ENCODE results near the gene CCDC92B.

Gene CCDC92B

GRCh38 chr17:2722611-2723010, 26.8 kb downstream of the CCDC92B start:
- TF ChIP-seq CTCF (IDR thresholded peaks at IDR 0.05; ENCODE audit: low read length, missing control alignments) = no peak
- no peak overlapping the region for H3K4me3 ChIP-seq (replicated peaks; ENCODE audit: low read depth, low read length)
- no peak for DNase-seq (ENCODE audit: low read depth)

- no peak for DNase-seq (ENCODE audit: low read depth)
- no peak for TF ChIP-seq CTCF (IDR thresholded peaks at IDR 0.05; ENCODE audit: low read length, missing control alignments)
- no peak overlapping the region for H3K4me3 ChIP-seq (replicated peaks; ENCODE audit: low read depth, low read length)
These were observed 27.8 kb downstream of the CCDC92B start for GRCh38 chr17:2721603-2722002.

GRCh38 chr17:2719861-2720260, 29.6 kb downstream of the CCDC92B start:
- DNase-seq (ENCODE audit: low read depth) = no peak
- TF ChIP-seq CTCF (IDR thresholded peaks at IDR 0.05; ENCODE audit: low read length, missing control alignments) = no peak
- no peak overlapping the region for H3K4me3 ChIP-seq (replicated peaks; ENCODE audit: low read depth, low read length)

- no peak for TF ChIP-seq CTCF (IDR thresholded peaks at IDR 0.05; ENCODE audit: low read length, missing control alignments)
- no peak overlapping the region for H3K4me3 ChIP-seq (replicated peaks; ENCODE audit: low read depth, low read length)
- no peak for DNase-seq (ENCODE audit: low read depth)
These were observed 31.1 kb downstream of the CCDC92B start for GRCh38 chr17:2718150-2718938.

- TF ChIP-seq CTCF (IDR thresholded peaks at IDR 0.05; ENCODE audit: low read length, missing control alignments) = no peak
- DNase-seq (ENCODE audit: low read depth) = no peak
- H3K4me3 ChIP-seq (replicated peaks; ENCODE audit: low read depth, low read length) = no peak overlapping the region
These were observed 32.8 kb downstream of the CCDC92B start for GRCh38 chr17:2716649-2717048.

GRCh38 chr17:2713881-2714280, 35.6 kb downstream of the CCDC92B start:
- no peak for TF ChIP-seq CTCF (IDR thresholded peaks at IDR 0.05; ENCODE audit: low read length, missing control alignments)
- DNase-seq (ENCODE audit: low read depth) = no peak
- no peak overlapping the region for H3K4me3 ChIP-seq (replicated peaks; ENCODE audit: low read depth, low read length)
